Tibial nerve (tissue), 4 donors: ENCODE results near the gene CCDC18. TPM values are rescaled to one million over a fixed set of nuclear protein-coding genes. Genes with fewer than 3 reads are reported as not detected.
A peak's percentile ranks its signal among the peaks of the same experiment; 100 is the strongest.

Experiments used
- DNase-seq, 2 donors: peaks; one replicate each; pipeline ENCODE4 v3.0.0-alpha.2; 2019; ENCODE audit warnings: low spot score in 2 of 2
- H3K27ac ChIP-seq, 4 donors: fragments of 200-600 bp; sonication (generic) in 3 of 4; one replicate each; pipeline ENCODE4 v1.5.1; 2017 to 2019; ENCODE audit warnings: mild to moderate bottlenecking in 1 of 4
- H3K27me3 ChIP-seq, 2 donors: fragments of 200-600 bp; sonication (generic) in 1 of 2; one replicate each; pipeline versions ENCODE4 v1.5.1 to v1.6.0; 2017 to 2019
- H3K36me3 ChIP-seq, 3 donors: fragments of 200-600 bp; sonication (generic); one replicate each; pipeline ENCODE4 v1.5.1; 2018 to 2019
- H3K4me1 ChIP-seq, 4 donors: fragments of 200-600 bp; sonication (generic) in 3 of 4; one replicate each; pipeline ENCODE4 v1.5.1; 2017 to 2019
- H3K4me3 ChIP-seq, 4 donors: fragments of 200-600 bp; sonication (generic) in 3 of 4; one replicate each; pipeline ENCODE4 v1.5.1; 2017 to 2019; ENCODE audit warnings: mild to moderate bottlenecking in 1 of 4, moderate library complexity in 1 of 4
- H3K9me3 ChIP-seq, 4 donors: fragments of 200-600 bp; sonication (generic) in 3 of 4; one replicate each; pipeline ENCODE4 v1.5.1; 2017 to 2019
- CTCF ChIP-seq, 5 experiments: fragments of 200-600 bp in 3 of 5; fragments of 450-650 bp in 2 of 5; sonication (generic) in 3 of 5; IDR thresholded peaks; one replicate each; pipeline ENCODE4 v1.5.1; 2016 to 2019; ENCODE audit warnings: antibody characterized with exemption in 5 of 5, mild to moderate bottlenecking in 3 of 5, moderate library complexity in 2 of 5
- EP300 ChIP-seq, 2 donors: sonication (generic); formaldehyde crosslinking; IDR thresholded peaks; one replicate each; pipeline ENCODE4 v1.6.1; 2017; ENCODE audit warnings: antibody characterized with exemption in 2 of 2, mild to moderate bottlenecking in 1 of 2
- POLR2A ChIP-seq, 2 donors: fragments of 450-650 bp; IDR thresholded peaks; one replicate each; pipeline ENCODE4 v1.6.1; 2017; ENCODE audit warnings: antibody characterized with exemption in 2 of 2, mild to moderate bottlenecking in 2 of 2, moderate library complexity in 2 of 2
- WGBS, 2 donors: methylation state at CpG; one replicate each; pipeline ENCODE4 v1.1.5; 2018; 5-methylcytosine and 5-hydroxymethylcytosine counted together
- total RNA-seq, 4 donors: library from RNA; depleted of rRNA; stranded (reverse); fragments of >200 nt; gene quantifications; one replicate each; pipeline ENCODE4 v1.1.0, GENCODE V29; 2016

The CCDC18 gene
- total RNA-seq, 4 donors from 2014 or later, result 2.2 to 16.0 (median 8.7) TPM

- WGBS, 2 donors, result 21 to 25% methylated on average over 4 of the region's 4 CpGs
- no peak for TF ChIP-seq EP300 (IDR thresholded peaks at IDR 0.05)
- TF ChIP-seq CTCF (IDR thresholded peaks at IDR 0.05), result no peak
- no peak for TF ChIP-seq POLR2A (IDR thresholded peaks at IDR 0.05)
- DNase-seq, result no peak
- Histone ChIP-seq H3K9me3 (no peaks in the 10 kb centered on the region), H3K27ac (peak overlapping the region in 3 of 4 donors; percentile 10 to 99 (median 99)), H3K4me1 (peaks cover 0 to 52% (median 13%) of the 10 kb centered on the region in 4 donors), H3K4me3 (peak overlapping the region in 3 of 4 donors; percentile 74 to 90 (median 78)), H3K27me3 (no peaks in the 10 kb centered on the region), H3K36me3 (peaks cover 0 to 7% (median 0%) of the 10 kb centered on the region in 3 donors)
These were observed 2.5 kb upstream of the CCDC18 start for GRCh38 chr1:93177991-93178390.

- peak overlapping the region in 3 of 4 donors; percentile 10 to 99 (median 99) for H3K27ac ChIP-seq
- WGBS, 2 donors, result 18 to 25% methylated on average over 5 of the region's 5 CpGs
These were observed 2.1 kb upstream of the CCDC18 start for GRCh38 chr1:93178418-93178817.

GRCh38 chr1:93179886-93180722, 420 bp upstream of the CCDC18 start, which contains the start of gene TMED5:
TSS of gene TMED5 (minus strand) at chr1:93180413. CDS start at chr1:93180242, 171 bp downstream.
- Histone ChIP-seq H3K27me3 (no peaks in the 10 kb centered on the region), H3K36me3 (no peaks in the 10 kb centered on the region), H3K4me1 (peaks cover 0 to 38% (median 13%) of the 10 kb centered on the region in 4 donors), H3K27ac (peak within 1 kb of the TSS; percentile 98 to 99 (median 99)), H3K9me3 (no peaks in the 10 kb centered on the region), H3K4me3 (peak within 1 kb of the TSS; percentile 78 to 90 (median 89))
- WGBS, 2 donors, result 0% methylated on average over 30 to 67 of the region's 78 CpGs
- DNase-seq, result peak; percentile 93
- TF ChIP-seq POLR2A (IDR thresholded peaks at IDR 0.05) (peak; percentile 85 to 96), EP300 (IDR thresholded peaks at IDR 0.05) (peak; percentile 12 to 98), CTCF (IDR thresholded peaks at IDR 0.05) (peak in 4 of 5 experiments; percentile 4 to 61 (median 32))

More at GRCh38 chr1:93178418-93178817, 2.1 kb upstream of the CCDC18 start:
- Histone ChIP-seq H3K4me1 (peaks cover 0 to 48% (median 13%) of the 10 kb centered on the region in 4 donors), H3K9me3 (no peaks in the 10 kb centered on the region), H3K27me3 (no peaks in the 10 kb centered on the region), H3K4me3 (peak overlapping the region in 3 of 4 donors; percentile 74 to 90 (median 78)), H3K36me3 (peaks cover 0 to 7% (median 0%) of the 10 kb centered on the region in 3 donors)
- TF ChIP-seq EP300 (IDR thresholded peaks at IDR 0.05), result no peak
- TF ChIP-seq POLR2A (IDR thresholded peaks at IDR 0.05), result no peak
- TF ChIP-seq CTCF (IDR thresholded peaks at IDR 0.05), result no peak
- no peak for DNase-seq

- WGBS, 2 donors, result 81 to 87% methylated on average over 1 of the region's 1 CpG
- Histone ChIP-seq H3K27ac (no peak overlapping the region), H3K4me3 (no peak overlapping the region), H3K4me1 (no peaks in the 10 kb centered on the region), H3K36me3 (no peaks in the 10 kb centered on the region), H3K27me3 (no peaks in the 10 kb centered on the region), H3K9me3 (no peaks in the 10 kb centered on the region)
- TF ChIP-seq CTCF (IDR thresholded peaks at IDR 0.05) (no peak), EP300 (IDR thresholded peaks at IDR 0.05) (no peak), POLR2A (IDR thresholded peaks at IDR 0.05) (no peak)
- DNase-seq, result no peak
These were observed 6.1 kb downstream of the CCDC18 start for GRCh38 chr1:93186667-93187066.

GRCh38 chr1:93190432-93190831, 9.9 kb downstream of the CCDC18 start:
- Histone ChIP-seq H3K27me3 (no peaks in the 10 kb centered on the region), H3K9me3 (no peaks in the 10 kb centered on the region), H3K4me3 (no peak overlapping the region), H3K4me1 (no peaks in the 10 kb centered on the region), H3K27ac (no peak overlapping the region), H3K36me3 (no peaks in the 10 kb centered on the region)
- TF ChIP-seq CTCF (IDR thresholded peaks at IDR 0.05), result no peak
- TF ChIP-seq EP300 (IDR thresholded peaks at IDR 0.05), result no peak
- TF ChIP-seq POLR2A (IDR thresholded peaks at IDR 0.05), result no peak
- WGBS, 2 donors, result 96% methylated on average over 3 of the region's 3 CpGs
- no peak for DNase-seq
